Esophagus squamous epithelium (tissue), 5 donors: Measurements from ENCODE around the gene TTC32. TPM values are rescaled to one million over a fixed set of nuclear protein-coding genes. Genes with fewer than 3 reads are reported as not detected.
A peak's percentile ranks its signal among the peaks of the same experiment; 100 is the strongest.

Source experiments
- DNase-seq: peaks from one replicate; lab custom pipeline; 2025; lab: John Stamatoyannopoulos, UW
- H3K27ac ChIP-seq, 4 donors: fragments of 200-600 bp; sonication (generic); one replicate each; pipeline ENCODE4 v1.5.1; 2016 to 2019; ENCODE audit warnings: mild to moderate bottlenecking in 1 of 4
- H3K27me3 ChIP-seq, 4 donors: fragments of 200-600 bp; sonication (generic); 1 replicate in 3 of 4; 2 replicates in 1 of 4; pipeline versions ENCODE4 v1.5.1 to v1.6.0; 2017 to 2021; ENCODE audit warnings: antibody characterized with exemption in 1 of 4
- H3K36me3 ChIP-seq, 3 donors: fragments of 200-600 bp; sonication (generic); one replicate each; pipeline ENCODE4 v1.5.1; 2016 to 2019
- H3K4me1 ChIP-seq, 3 donors: fragments of 200-600 bp; sonication (generic); one replicate each; pipeline ENCODE4 v1.5.1; 2017 to 2019
- H3K4me3 ChIP-seq, 4 donors: fragments of 200-600 bp; sonication (generic); 1 replicate in 3 of 4; 2 replicates in 1 of 4; pipeline ENCODE4 v1.5.1; 2016 to 2019; ENCODE audit warnings: mild to moderate bottlenecking in 2 of 4, moderate library complexity in 1 of 4
- H3K9me3 ChIP-seq, 3 donors: fragments of 200-600 bp; sonication (generic); one replicate each; pipeline ENCODE4 v1.5.1; 2016 to 2019
- POLR2A ChIP-seq, 4 donors: fragments of 450-650 bp; IDR thresholded peaks; one replicate each; pipeline ENCODE4 v1.6.1; 2017; ENCODE audit warnings: antibody characterized with exemption in 4 of 4, mild to moderate bottlenecking in 4 of 4, moderate library complexity in 3 of 4
- WGBS, 2 donors: methylation state at CpG; one replicate each; pipeline ENCODE4 v1.1.5; 2018; 5-methylcytosine and 5-hydroxymethylcytosine counted together
- intact Hi-C: fragments of 100-400 bp; cut with DNase I; formaldehyde crosslinking; loops from one replicate; pipeline ENCODE4 v1.15.0; 2022
- total RNA-seq, 4 donors: library from RNA; depleted of rRNA; stranded (reverse); fragments of >200 nt; gene quantifications; one replicate each; pipeline ENCODE4 v1.1.0, GENCODE V29; 2016
- TF ChIP-seq, protein P1 (sequence below), 6 experiments: fragments of 450-650 bp in 4 of 6; fragments of 200-600 bp in 2 of 6; sonication (generic) in 2 of 6; IDR thresholded peaks; one replicate each; pipeline ENCODE4 v1.5.1; 2016 to 2019; ENCODE audit warnings: antibody characterized with exemption in 6 of 6, mild to moderate bottlenecking in 4 of 6, moderate library complexity in 4 of 6
- donor health status: DM: yes; HTN: yes; CAD: no.

The TTC32 gene
- total RNA-seq, 4 donors from 2014 or later, result 5.2 to 15.8 (median 7.2) TPM

DNA sequence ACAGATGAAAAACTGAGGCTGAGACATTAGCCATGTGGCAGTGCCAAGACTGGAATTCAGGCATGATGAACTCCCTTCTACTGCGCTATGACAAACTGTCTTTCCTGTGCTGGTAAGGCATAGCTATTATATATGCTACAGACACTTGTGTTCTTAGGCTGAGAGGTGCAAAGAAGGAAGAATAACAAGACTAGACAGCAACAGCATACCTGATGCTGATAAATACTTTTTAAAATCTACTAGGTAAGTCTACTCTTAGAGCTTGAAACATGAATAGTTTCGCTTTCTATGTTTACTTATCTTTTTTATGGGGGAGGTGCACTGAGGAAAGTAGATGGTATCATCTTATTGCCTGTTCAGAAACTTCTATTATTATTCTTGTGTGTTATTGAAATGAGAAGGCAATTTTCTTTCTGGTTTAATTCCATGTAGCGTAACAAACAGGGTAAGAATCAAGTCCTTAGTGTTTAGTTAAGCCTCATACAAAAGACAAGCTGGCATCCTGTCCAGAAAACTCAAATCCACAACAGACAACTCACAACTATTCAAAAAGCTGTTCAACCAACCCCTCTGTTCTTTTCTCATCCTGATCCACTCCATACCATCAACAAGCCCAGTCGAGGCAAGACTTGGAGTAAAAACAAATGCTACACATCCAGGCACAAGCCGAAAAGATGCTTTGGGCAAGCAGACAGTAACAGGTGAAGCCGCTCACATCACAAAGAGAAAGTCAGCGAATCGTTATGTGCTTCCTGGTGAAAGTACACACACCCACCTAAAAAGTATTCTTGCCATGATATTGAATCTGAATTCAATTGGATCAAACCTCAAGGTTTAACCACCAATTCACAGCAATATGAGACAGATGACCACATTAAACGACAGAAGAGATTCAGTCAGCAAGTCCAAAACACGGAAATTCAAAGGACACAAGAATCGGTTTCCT is 1.5 kb downstream of the TTC32 start:
- DNase-seq, result no peak
- H3K27ac ChIP-seq, result peak overlapping the region; percentile 94 to 99 (median 97)
- H3K36me3 ChIP-seq, result no peaks in the 10 kb centered on the region
- peak overlapping the region; percentile 73 to 98 (median 90) for H3K4me3 ChIP-seq
- H3K9me3 ChIP-seq, result no peaks in the 10 kb centered on the region
- H3K4me1 ChIP-seq, result peaks cover 4 to 64% (median 30%) of the 10 kb centered on the region in 3 donors
- TF ChIP-seq, protein P1, sequence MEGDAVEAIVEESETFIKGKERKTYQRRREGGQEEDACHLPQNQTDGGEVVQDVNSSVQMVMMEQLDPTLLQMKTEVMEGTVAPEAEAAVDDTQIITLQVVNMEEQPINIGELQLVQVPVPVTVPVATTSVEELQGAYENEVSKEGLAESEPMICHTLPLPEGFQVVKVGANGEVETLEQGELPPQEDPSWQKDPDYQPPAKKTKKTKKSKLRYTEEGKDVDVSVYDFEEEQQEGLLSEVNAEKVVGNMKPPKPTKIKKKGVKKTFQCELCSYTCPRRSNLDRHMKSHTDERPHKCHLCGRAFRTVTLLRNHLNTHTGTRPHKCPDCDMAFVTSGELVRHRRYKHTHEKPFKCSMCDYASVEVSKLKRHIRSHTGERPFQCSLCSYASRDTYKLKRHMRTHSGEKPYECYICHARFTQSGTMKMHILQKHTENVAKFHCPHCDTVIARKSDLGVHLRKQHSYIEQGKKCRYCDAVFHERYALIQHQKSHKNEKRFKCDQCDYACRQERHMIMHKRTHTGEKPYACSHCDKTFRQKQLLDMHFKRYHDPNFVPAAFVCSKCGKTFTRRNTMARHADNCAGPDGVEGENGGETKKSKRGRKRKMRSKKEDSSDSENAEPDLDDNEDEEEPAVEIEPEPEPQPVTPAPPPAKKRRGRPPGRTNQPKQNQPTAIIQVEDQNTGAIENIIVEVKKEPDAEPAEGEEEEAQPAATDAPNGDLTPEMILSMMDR (IDR thresholded peaks at IDR 0.05), result no peak
- no peak for TF ChIP-seq POLR2A (IDR thresholded peaks at IDR 0.05)
- intact Hi-C loops, result no loop called here
- WGBS, 2 donors, result 18 to 22% methylated on average over 11 of the region's 11 CpGs
- no peaks in the 10 kb centered on the region for H3K27me3 ChIP-seq

DNA sequence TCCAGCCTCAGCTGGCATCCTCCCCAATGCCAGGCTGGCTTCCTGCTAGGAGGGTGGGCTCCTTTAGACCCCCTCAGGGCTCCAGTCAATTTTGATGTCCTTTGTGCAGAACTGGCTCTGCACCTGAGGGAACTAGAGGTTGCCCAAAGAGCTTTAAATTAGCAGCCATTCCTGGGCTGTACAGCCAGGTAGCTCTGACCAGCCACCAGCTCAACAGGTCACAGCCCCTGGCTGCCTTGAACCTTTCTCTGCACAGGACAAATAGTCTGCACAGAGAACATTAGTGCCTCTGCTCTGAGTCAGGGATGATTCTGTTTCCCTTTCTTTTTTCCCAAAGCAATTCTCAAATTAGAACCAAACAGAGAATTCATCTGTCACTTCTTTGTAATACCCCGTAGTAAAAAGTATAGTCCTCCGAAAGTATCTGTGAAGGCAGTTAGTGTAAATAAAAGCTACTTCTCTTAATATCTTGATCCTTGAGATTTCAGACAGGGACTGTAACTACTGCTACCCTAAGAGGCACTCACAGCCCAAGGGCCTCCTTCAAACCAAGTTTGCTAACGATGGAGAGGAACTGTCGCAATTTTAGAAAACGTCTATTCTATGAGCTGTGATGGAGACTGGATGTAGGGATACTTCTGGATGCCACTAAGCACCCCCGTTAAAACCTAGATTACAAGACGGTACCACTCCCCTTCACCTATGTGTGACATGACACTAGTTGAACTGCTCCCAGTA is 3.0 kb downstream of the TTC32 start:
- peak overlapping the region in 1 of 4 donors; percentile 7 for H3K4me3 ChIP-seq
- H3K27ac ChIP-seq, result no peak overlapping the region
- no peaks in the 10 kb centered on the region for H3K9me3 ChIP-seq
- WGBS, 2 donors, result 78 to 80% methylated on average over 7 of the region's 7 CpGs
- no peaks in the 10 kb centered on the region for H3K27me3 ChIP-seq
- intact Hi-C loops, result no loop called here
- peaks cover 4 to 71% (median 30%) of the 10 kb centered on the region in 3 donors for H3K4me1 ChIP-seq
- TF ChIP-seq POLR2A (IDR thresholded peaks at IDR 0.05), result no peak
- TF ChIP-seq, protein P1 (IDR thresholded peaks at IDR 0.05), result no peak
- no peak for DNase-seq
- peaks cover 0 to 3% (median 0%) of the 10 kb centered on the region in 3 donors for H3K36me3 ChIP-seq

DNA sequence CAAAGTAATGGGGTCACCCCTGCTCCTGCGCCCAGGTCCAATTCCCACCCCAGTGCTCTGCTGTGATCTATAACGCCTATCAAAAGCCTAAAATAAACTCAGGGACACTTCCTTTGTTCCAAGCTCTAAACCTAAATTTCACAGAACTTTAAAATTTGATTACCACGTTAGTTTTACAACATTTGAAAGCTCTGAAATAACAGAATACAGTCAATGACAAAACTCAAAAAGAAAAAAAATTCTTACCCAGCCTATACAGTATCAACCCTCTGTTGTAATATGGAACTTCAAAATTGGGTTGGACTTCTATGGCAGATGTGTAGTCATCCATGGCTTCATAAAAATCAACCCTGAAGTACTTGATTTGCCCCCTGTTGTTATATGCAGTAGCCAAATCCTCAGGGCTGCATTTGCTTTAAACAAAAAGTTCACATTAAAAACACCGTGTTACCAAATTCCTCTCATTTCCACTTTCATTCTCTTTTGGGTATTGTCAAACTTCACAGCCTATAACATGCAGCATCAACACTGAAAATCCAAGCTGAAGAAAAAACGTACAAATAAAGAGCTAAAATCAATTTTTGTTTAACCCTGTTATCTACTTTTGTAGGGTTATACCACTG is 4.0 kb downstream of the TTC32 start:
- H3K9me3 ChIP-seq, result no peaks in the 10 kb centered on the region
- H3K27ac ChIP-seq, result no peak overlapping the region
- no peaks in the 10 kb centered on the region for H3K27me3 ChIP-seq
- no peak for DNase-seq
- peaks cover 4 to 67% (median 28%) of the 10 kb centered on the region in 3 donors for H3K4me1 ChIP-seq
- H3K4me3 ChIP-seq, result no peak overlapping the region
- WGBS, 2 donors, result 66 to 69% methylated on average over 5 of the region's 5 CpGs
- intact Hi-C loops, result no loop called here
- H3K36me3 ChIP-seq, result peaks cover 0 to 3% (median 0%) of the 10 kb centered on the region in 3 donors
- TF ChIP-seq, protein P1 (IDR thresholded peaks at IDR 0.05), result no peak
- TF ChIP-seq POLR2A (IDR thresholded peaks at IDR 0.05), result no peak

DNA sequence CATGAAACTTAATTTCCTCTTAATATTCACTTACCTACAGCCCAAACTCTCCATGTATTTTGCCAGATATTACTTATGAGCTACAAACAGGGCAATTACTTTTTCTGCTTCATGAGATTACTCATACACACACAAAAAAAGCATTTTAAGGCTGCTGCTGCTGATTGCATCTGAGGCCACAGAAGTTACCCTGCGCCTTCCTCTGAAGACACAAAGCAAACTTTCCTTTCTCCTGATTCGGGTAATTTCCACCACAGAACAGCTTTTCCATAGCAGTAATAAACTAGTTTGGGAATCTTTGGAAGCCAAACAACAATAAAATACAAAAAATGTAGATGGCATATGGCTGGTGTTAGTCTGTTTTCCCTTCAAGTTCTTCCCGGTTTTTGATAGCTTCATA is 6.2 kb downstream of the TTC32 start:
- peaks cover 4 to 59% (median 26%) of the 10 kb centered on the region in 3 donors for H3K4me1 ChIP-seq
- H3K36me3 ChIP-seq, result peaks cover 0 to 3% (median 0%) of the 10 kb centered on the region in 3 donors
- no peak for TF ChIP-seq POLR2A (IDR thresholded peaks at IDR 0.05)
- TF ChIP-seq, protein P1 (IDR thresholded peaks at IDR 0.05), result no peak
- H3K27ac ChIP-seq, result no peak overlapping the region
- no peaks in the 10 kb centered on the region for H3K9me3 ChIP-seq
- intact Hi-C loops, result no loop called here
- WGBS, 2 donors, result 73% methylated on average over 3 of the region's 3 CpGs
- H3K27me3 ChIP-seq, result no peaks in the 10 kb centered on the region
- DNase-seq, result no peak
- H3K4me3 ChIP-seq, result no peak overlapping the region
